ENCODE data around the gene DYNC1H1. TPM values are rescaled to one million over a fixed set of nuclear protein-coding genes. Genes with fewer than 3 reads are reported as not detected.

Gene DYNC1H1
- total RNA-seq, 1 donor from 2014 or later: 432 TPM

DNA sequence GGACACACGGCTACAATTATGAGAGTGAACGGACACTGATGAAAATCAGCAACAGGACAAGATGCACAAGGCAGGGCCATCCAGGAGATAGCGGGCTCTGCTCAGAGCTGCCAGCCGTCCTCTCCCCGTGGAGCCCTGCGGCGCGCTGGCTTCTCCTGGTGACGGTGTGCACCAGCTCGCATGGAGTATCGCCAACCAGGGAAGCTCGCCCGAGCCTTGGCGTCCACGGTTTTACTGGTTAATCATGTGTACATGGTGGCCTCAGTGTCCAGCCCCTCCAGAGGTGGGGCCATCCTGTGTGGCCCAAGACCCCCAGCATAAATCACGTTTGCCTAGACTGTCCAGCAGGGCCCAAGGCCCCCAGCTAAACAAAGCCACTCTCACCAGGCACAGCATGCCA is 31.2 kb upstream of the DYNC1H1 start:
- TF ChIP-seq, protein P1, sequence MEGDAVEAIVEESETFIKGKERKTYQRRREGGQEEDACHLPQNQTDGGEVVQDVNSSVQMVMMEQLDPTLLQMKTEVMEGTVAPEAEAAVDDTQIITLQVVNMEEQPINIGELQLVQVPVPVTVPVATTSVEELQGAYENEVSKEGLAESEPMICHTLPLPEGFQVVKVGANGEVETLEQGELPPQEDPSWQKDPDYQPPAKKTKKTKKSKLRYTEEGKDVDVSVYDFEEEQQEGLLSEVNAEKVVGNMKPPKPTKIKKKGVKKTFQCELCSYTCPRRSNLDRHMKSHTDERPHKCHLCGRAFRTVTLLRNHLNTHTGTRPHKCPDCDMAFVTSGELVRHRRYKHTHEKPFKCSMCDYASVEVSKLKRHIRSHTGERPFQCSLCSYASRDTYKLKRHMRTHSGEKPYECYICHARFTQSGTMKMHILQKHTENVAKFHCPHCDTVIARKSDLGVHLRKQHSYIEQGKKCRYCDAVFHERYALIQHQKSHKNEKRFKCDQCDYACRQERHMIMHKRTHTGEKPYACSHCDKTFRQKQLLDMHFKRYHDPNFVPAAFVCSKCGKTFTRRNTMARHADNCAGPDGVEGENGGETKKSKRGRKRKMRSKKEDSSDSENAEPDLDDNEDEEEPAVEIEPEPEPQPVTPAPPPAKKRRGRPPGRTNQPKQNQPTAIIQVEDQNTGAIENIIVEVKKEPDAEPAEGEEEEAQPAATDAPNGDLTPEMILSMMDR (IDR thresholded peaks at IDR 0.05): no peak
- Histone ChIP-seq H3K27me3 (no peaks in the 10 kb centered on the region), H3K9me3 (no peaks in the 10 kb centered on the region), H3K4me1 (no peaks in the 10 kb centered on the region), H3K4me3 (no peak overlapping the region), H3K27ac (no peak overlapping the region), H3K36me3 (peaks cover 8% of the 10 kb centered on the region)
- intact Hi-C loops (cut with DNase I): no loop called here
- ATAC-seq (peak; percentile 11), DNase-seq (no peak)

DNA sequence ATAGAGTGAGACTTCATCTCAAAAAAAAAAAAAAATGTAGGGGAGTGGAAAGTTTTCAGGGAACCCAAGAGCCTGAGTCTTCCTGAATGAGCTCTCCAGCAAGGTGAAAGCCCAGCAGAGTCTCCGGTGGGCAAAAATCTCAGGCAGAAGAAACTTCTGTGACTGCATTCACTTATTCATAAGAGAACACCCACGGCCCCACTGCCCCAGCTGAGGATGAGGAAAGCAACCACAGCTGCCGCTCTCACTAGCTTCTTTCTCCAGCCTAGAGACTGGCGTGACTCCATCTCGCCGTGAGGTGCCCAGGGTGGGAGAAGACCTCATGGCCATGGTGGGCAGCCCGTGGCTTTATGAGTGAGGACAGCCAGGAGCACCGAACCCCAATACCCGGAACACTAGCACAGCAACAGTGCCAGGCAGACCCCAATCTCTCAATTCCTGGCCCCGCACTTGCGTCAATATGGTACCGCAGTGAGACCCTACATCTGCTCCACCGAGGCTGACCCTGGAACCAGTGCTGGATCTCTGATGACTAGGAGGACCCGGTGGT is 29.7 kb upstream of the DYNC1H1 start:
- DNase-seq: no peak
- intact Hi-C loops (cut with DNase I): no loop called here
- Histone ChIP-seq H3K4me1 (no peaks in the 10 kb centered on the region), H3K36me3 (no peaks in the 10 kb centered on the region), H3K9me3 (no peaks in the 10 kb centered on the region), H3K4me3 (no peak overlapping the region), H3K27me3 (no peaks in the 10 kb centered on the region), H3K27ac (no peak overlapping the region)
- ATAC-seq: no peak
- TF ChIP-seq, protein P1 (IDR thresholded peaks at IDR 0.05): no peak

DNA sequence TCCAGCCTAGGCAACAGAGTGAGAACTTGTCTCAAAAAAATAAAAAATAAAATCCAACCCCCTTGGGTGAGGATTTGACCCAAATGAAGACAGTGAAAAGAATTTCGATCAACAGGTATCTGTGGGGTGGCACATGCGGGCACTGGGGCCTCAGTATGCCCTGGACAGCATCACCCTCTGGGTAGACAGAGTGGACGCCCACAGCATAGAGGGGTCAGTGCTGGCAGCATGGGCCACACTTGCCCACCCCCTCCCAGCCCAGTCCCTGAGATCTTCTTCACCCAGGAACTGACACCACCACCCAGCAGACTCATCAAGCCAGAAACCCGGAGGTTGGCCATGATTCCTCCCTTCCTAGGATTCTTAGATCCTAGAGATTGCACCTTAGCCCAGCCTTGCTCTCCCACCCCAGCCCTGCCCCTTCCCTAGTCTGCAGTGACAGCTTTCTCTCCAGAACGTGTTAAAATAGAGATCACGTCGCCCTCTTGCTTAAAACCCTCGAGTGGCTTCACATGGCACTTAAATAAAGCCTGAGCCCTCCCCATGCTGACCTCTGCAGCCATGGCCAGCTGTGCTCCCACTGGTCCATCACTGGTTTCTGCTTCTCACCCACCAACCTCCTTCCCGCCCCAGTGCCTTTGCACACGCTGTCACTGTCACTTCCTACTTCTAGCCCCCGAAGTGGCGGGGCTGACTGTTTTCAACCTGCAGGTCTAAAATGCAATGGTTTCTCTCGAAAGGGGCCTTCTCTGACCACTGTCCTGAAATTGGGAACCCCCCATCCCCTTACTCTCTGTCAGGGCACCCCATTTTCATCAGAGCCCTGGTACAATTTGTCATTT is 26.2 kb upstream of the DYNC1H1 start:
- no peak for ATAC-seq
- no peaks in the 10 kb centered on the region for H3K27me3 ChIP-seq
- intact Hi-C loops (cut with DNase I): no loop called here

DNA sequence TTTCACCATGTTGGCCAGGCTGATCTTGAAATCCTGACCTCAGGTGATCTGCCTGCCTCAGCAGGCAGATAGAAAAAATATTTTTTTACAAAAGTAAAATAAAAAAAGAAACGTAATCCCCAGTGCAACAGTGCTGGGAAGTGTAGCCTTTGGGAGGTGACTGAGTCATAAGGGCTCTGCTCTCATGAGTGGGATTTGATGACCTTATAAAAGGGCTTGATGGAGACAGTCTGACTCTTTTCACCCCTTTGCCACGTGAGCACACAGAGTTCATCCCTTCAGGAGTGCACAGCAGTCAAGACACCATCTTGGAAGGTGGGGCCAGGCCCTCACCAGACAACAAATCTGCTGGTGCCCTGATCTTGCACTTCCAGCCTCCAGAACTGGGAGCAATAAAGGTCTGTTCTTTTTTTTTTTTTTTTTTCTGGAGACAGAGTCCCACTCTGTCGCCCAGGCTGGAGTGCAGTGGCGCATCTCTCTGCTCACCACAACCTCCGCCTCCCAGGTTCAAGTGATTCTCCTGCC is 24.7 kb upstream of the DYNC1H1 start:
- intact Hi-C loops (cut with DNase I): no loop called here

More for the DNA sequence above, 26.2 kb upstream of the DYNC1H1 start:
- TF ChIP-seq, protein P1 (IDR thresholded peaks at IDR 0.05): no peak
- H3K9me3 ChIP-seq: no peaks in the 10 kb centered on the region
- no peak overlapping the region for H3K4me3 ChIP-seq
- DNase-seq: peak; percentile 30
- H3K36me3 ChIP-seq: no peaks in the 10 kb centered on the region
- H3K27ac ChIP-seq: no peak overlapping the region
- H3K4me1 ChIP-seq: no peaks in the 10 kb centered on the region

DNA sequence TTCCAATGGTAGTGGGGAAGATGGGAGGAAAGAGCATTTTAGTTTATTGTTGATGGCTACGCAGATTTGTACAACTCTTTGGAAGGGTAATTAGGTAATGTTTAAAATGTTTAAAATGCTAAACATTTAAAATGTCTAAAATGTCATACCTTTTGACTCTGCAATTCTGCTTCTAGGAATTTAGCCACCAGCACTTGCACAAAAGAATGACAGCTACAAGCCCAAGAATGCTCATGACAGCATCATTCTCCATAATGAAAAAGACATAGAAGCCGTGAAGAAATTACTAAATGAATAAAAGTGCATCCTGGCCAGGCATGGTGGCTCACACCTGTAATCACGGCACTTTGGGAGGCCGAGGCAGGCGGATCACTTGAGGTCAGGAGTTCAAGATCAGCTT is 19.9 kb upstream of the DYNC1H1 start:
- TF ChIP-seq, protein P1 (IDR thresholded peaks at IDR 0.05): no peak
- Histone ChIP-seq H3K27ac (no peak overlapping the region), H3K27me3 (no peaks in the 10 kb centered on the region), H3K9me3 (no peaks in the 10 kb centered on the region), H3K4me3 (no peak overlapping the region), H3K36me3 (no peaks in the 10 kb centered on the region), H3K4me1 (peaks cover 5% of the 10 kb centered on the region)
- intact Hi-C loops (cut with DNase I): no loop called here
- DNase-seq (no peak), ATAC-seq (no peak)

More for the DNA sequence above, 24.7 kb upstream of the DYNC1H1 start:
- no peaks in the 10 kb centered on the region for H3K9me3 ChIP-seq
- no peaks in the 10 kb centered on the region for H3K27me3 ChIP-seq
- no peaks in the 10 kb centered on the region for H3K4me1 ChIP-seq
- H3K36me3 ChIP-seq: no peaks in the 10 kb centered on the region
- no peak for ATAC-seq
- no peak overlapping the region for H3K4me3 ChIP-seq
- H3K27ac ChIP-seq: no peak overlapping the region
- DNase-seq: peak; percentile 11
- TF ChIP-seq, protein P1 (IDR thresholded peaks at IDR 0.05): no peak

All from upper lobe of right lung (tissue), 1 donor.